Measurements from ENCODE around the gene GPRIN3. TPM values are rescaled to one million over a fixed set of nuclear protein-coding genes. Genes with fewer than 3 reads are reported as not detected.

The GPRIN3 gene
- total RNA-seq, 3 donors from 2014 or later, result 6.0 to 23.8 (median 23.7) TPM

DNA sequence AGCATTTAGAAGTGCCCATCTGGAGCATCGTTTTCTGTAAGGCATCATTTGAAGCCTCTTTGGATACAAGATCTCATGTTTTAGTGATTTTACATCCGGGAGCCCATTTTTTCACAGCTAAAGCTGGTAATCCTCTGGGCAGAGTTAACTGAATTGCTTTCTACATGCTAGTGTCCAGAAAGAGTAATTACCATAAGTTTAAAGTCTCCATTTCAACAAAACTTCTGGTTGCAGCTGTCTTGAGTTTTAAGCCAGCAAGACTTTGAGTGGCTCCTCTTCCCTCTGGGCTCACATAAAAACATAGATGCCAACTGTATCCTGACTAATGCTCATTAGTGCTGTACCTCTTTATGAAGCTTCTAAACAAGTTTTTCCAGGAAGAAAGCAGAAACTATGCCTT, 65.4 kb downstream of the GPRIN3 start:
- Histone ChIP-seq H3K9me3 (no peaks in the 10 kb centered on the region), H3K36me3 (ENCODE audit: low read depth) (no peaks in the 10 kb centered on the region), H3K4me1 (ENCODE audit: low read depth) (peaks cover 13% of the 10 kb centered on the region), H3K4me3 (no peak overlapping the region)
- no peak for DNase-seq
- no peak for ATAC-seq
- TF ChIP-seq, protein P1, sequence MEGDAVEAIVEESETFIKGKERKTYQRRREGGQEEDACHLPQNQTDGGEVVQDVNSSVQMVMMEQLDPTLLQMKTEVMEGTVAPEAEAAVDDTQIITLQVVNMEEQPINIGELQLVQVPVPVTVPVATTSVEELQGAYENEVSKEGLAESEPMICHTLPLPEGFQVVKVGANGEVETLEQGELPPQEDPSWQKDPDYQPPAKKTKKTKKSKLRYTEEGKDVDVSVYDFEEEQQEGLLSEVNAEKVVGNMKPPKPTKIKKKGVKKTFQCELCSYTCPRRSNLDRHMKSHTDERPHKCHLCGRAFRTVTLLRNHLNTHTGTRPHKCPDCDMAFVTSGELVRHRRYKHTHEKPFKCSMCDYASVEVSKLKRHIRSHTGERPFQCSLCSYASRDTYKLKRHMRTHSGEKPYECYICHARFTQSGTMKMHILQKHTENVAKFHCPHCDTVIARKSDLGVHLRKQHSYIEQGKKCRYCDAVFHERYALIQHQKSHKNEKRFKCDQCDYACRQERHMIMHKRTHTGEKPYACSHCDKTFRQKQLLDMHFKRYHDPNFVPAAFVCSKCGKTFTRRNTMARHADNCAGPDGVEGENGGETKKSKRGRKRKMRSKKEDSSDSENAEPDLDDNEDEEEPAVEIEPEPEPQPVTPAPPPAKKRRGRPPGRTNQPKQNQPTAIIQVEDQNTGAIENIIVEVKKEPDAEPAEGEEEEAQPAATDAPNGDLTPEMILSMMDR (IDR thresholded peaks at IDR 0.05), result no peak
- intact Hi-C loops (cut with DNase I, micrococcal nuclease), result no loop called here

DNA sequence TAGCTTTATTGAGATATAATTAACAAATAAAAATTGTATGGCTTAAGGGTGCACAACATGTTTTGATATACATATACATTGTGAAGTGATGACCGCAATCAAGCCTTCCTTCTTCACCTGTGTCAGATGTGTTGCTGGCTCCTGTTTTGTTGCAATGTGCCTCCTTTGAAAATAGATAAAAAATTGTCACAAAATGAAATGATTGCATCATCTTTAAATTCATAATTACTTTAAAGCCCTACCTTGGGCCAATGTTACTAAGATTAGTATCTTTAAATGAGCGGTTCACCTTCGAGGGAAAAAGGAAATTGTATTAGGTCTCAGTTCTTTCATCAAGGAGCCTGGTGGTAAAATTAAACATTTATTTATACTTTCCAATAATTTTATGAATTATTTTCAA, 77.3 kb downstream of the GPRIN3 start:
- TF ChIP-seq, protein P1 (IDR thresholded peaks at IDR 0.05), result no peak
- ATAC-seq, result no peak
- Histone ChIP-seq H3K9me3 (no peaks in the 10 kb centered on the region), H3K36me3 (ENCODE audit: low read depth) (no peaks in the 10 kb centered on the region), H3K4me3 (no peak overlapping the region), H3K4me1 (ENCODE audit: low read depth) (no peaks in the 10 kb centered on the region)
- DNase-seq, result no peak
- intact Hi-C loops (cut with DNase I, micrococcal nuclease), result no loop called here

DNA sequence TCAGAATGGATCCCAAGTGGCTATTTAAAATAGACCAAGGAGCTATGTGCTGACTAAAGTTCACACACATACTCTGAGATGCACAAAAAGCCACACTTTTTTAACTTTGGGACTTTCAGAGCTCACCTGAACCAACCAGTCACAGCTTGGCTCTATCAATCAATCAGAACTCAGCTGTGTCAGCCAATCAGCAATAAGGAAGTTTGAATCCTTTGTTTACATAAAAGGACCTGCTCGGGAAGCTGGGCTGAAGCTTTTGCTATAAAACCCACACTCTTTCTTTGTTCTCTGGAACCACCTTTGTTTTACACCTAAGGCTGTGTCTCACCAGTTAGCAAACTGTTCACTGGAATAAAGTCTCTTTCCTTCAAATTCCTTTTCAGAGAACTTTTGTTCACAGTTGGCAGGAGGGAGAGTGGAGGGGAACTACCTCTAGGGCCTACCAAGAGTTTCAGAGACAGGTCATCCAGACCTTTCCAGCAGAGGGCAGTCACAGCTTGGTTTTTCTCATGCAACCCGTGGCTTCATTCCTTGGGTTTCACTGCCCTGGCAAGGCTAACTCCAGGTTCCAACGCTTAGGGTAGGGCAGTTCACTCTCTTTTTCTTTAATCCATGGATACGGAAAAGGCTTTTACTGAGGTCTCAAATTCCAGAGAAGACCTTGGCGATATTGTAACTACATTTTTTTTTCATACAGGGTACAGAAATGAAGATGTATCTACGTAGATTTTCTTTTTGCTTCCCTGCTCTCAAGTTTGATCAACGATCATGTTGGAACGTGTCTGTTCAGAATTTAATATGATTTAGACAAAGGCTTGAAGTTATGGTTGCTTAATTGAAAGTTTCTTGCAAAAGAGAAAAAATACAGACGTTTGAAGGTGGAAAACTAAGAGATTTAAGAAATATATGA, 80.7 kb downstream of the GPRIN3 start:
- Histone ChIP-seq H3K9me3 (no peaks in the 10 kb centered on the region), H3K4me3 (no peak overlapping the region), H3K36me3 (ENCODE audit: low read depth) (no peaks in the 10 kb centered on the region), H3K4me1 (ENCODE audit: low read depth) (no peaks in the 10 kb centered on the region)
- TF ChIP-seq, protein P1 (IDR thresholded peaks at IDR 0.05), result peak; percentile 42
- DNase-seq (peak in 2 of 3 donors; percentile 77 to 97), ATAC-seq (peak; percentile 99)
- intact Hi-C loops (cut with DNase I, micrococcal nuclease), result loop anchor here in 1 of 2 donors (2.0 to 10.0 kb wide), 2 partner anchors 208 to 678 kb away; no protein-coding TSS in a partner anchor

DNA sequence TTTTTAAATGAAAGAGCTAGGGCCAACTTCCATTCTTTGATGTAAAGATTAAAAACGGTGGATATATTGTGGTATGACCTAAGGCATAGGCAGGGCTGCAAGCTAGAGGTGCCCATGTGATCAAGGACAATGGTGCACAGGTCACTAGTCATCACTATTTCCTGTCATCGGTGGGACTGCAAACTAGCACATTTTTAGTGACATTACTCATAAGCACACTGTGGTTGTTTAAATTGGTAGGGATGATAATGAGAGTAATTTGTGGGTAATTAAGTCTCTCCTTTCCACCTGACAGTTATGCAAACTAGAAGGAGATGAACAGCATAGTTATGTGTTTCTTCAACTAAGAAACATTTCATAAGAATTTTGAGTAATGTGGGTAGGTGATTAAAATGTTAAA, 85.4 kb downstream of the GPRIN3 start:
- TF ChIP-seq, protein P1 (IDR thresholded peaks at IDR 0.05), result no peak
- peak; percentile 48 for ATAC-seq
- intact Hi-C loops (cut with DNase I, micrococcal nuclease), result loop anchor here (5.0 to 10.0 kb wide), 2 partner anchors 210 to 683 kb away; no protein-coding TSS in a partner anchor
- DNase-seq, result no peak
- Histone ChIP-seq H3K4me1 (ENCODE audit: low read depth) (no peaks in the 10 kb centered on the region), H3K36me3 (ENCODE audit: low read depth) (no peaks in the 10 kb centered on the region), H3K4me3 (no peak overlapping the region), H3K9me3 (no peaks in the 10 kb centered on the region)

DNA sequence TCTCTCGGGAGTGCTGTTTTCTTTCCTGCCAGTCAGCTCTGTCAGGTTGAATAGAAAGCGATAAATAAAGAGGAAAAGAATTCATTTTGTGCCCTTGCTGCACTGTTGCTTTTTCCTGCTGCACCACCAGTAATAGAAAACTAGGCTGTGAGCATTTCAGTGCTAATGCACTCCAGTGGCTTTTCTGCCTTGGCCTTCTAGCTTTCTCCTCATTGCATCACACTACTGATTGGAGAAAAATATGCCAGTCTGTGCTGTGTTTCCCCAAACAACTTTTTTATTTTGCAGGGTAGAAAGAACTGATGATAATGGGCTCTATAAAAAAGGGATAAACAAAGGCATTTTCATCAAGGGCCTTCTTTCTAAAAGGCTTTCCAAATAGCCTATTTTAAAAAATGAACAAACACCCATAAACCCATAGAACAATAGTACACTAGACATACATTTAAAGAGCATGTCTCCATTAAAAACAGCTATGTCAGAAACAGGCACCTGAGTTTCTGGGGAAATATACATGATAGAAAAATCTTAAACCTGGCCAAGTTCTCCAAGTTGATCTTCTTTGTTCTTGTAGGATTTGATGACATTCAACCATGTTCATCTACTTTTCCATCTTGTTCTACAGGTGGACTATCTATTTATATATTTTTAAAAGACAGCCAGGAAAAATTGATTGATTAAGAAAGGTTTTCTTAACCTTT, 86.3 kb downstream of the GPRIN3 start:
- TF ChIP-seq, protein P1 (IDR thresholded peaks at IDR 0.05), result no peak
- intact Hi-C loops (cut with DNase I, micrococcal nuclease), result loop anchor here (5.0 to 10.0 kb wide), 2 partner anchors 211 to 683 kb away; no protein-coding TSS in a partner anchor
- H3K4me3 ChIP-seq, result no peak overlapping the region
- ATAC-seq (no peak), DNase-seq (no peak)
- H3K36me3 ChIP-seq (ENCODE audit: low read depth), result no peaks in the 10 kb centered on the region
- no peaks in the 10 kb centered on the region for H3K4me1 ChIP-seq (ENCODE audit: low read depth)
- no peaks in the 10 kb centered on the region for H3K9me3 ChIP-seq
